ENCODE results near the gene ZBTB49. TPM values are rescaled to one million over a fixed set of nuclear protein-coding genes. Genes with fewer than 3 reads are reported as not detected.

Gene ZBTB49
- 2.3 and 6.8 TPM in 2 replicates for total RNA-seq

GRCh38 chr4:4289941-4290850 is at the start of gene ZBTB49, which contains the start of gene LYAR:
Gene ZBTB49 (plus strand): TSS chr4:4290251. CDS start chr4:4299946, 9,695 bp downstream.
Gene LYAR (minus strand): TSS chr4:4290154. CDS start chr4:4283742, 6,412 bp downstream.

GRCh38 chr4:4248029-4248884 is 41.8 kb upstream of the ZBTB49 start, which contains the start of gene TMEM128:
Gene TMEM128 (minus strand): TSS chr4:4248223. CDS start chr4:4248202, 21 bp downstream.

Other genes with a start within 250 kb of the ZBTB49 start
- gene OTOP1, start 63.3 kb upstream of the ZBTB49 start, total RNA-seq, result not detected in 2 replicates
- 26.3 and 28.2 TPM in 2 replicates for gene TMEM128, start 42.0 kb upstream of the ZBTB49 start, total RNA-seq
- 26.6 and 83.3 TPM in 2 replicates for gene LYAR, start 97 bp upstream of the ZBTB49 start, total RNA-seq
- gene NSG1, start 96.9 kb downstream of the ZBTB49 start, total RNA-seq, result 20.4 and 24.8 TPM in 2 replicates

Data from hair follicular keratinocyte (primary cell).